ENCODE data around the gene SDCBP2. TPM values are rescaled to one million over a fixed set of nuclear protein-coding genes. Genes with fewer than 3 reads are reported as not detected.

The SDCBP2 gene
- polyA plus RNA-seq, 1 of the 3 experiments (the other 2 are of a cell fraction): 3.0 TPM

DNA sequence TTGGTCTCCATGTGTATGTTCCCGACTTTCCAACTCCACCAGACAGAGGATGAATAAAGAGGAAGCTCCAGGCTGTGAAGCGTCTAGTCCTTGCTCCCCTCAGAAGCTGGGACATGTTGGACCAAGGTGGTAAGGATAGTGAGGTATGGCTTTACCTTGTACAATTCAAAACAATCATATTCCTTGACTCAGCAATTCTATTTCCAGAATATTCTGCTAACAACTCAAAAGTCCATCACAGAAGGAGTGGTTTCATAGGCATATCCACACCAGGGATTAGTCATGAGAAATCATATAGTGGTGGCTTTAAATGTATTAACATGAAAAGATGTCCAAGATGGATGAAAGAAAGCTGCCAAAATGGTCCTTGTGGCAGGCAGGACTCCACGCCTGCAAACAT, 44.1 kb upstream of the SDCBP2 start:
- H3K27ac ChIP-seq (ENCODE audit: low read depth in 2 of 2, low read length in 1 of 2): no peak overlapping the region

More for the DNA sequence above, 44.1 kb upstream of the SDCBP2 start:
- ChIA-PET POLR2A (no interaction called here), CTCF (no interaction called here)
- no peak overlapping the region for H3K4me3 ChIP-seq (ENCODE audit: low read depth in 2 of 2, low read length in 1 of 2)
- H3K9me3 ChIP-seq: no peaks in the 10 kb centered on the region
- H4K20me1 ChIP-seq (ENCODE audit: insufficient read depth): peaks cover 32% of the 10 kb centered on the region
- TF ChIP-seq, protein P1, sequence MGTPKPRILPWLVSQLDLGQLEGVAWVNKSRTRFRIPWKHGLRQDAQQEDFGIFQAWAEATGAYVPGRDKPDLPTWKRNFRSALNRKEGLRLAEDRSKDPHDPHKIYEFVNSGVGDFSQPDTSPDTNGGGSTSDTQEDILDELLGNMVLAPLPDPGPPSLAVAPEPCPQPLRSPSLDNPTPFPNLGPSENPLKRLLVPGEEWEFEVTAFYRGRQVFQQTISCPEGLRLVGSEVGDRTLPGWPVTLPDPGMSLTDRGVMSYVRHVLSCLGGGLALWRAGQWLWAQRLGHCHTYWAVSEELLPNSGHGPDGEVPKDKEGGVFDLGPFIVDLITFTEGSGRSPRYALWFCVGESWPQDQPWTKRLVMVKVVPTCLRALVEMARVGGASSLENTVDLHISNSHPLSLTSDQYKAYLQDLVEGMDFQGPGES (IDR thresholded peaks at IDR 0.05; ENCODE audit: low read depth, low read length): no peak
- TF ChIP-seq JUND (IDR thresholded peaks at IDR 0.05) (no peak), TEAD4 (IDR thresholded peaks at IDR 0.05; ENCODE audit: borderline replicate concordance, insufficient read depth) (no peak), MEF2A (IDR thresholded peaks at IDR 0.05; ENCODE audit: borderline replicate concordance, low read depth) (no peak), TAF1 (IDR thresholded peaks at IDR 0.05; ENCODE audit: borderline replicate concordance, low read depth, low read length) (no peak), GATA2 (CRISPR knock-in tag; IDR thresholded peaks at IDR 0.05) (no peak), RFX5 (IDR thresholded peaks at IDR 0.05; ENCODE audit: low read length) (no peak), RAD21 (IDR thresholded peaks at IDR 0.05; ENCODE audit: low read length) (no peak), YY1 (IDR thresholded peaks at IDR 0.05; ENCODE audit: low read depth) (no peak), RCOR1 (IDR thresholded peaks at IDR 0.05; ENCODE audit: low read length) (no peak), CHD2 (IDR thresholded peaks at IDR 0.05; ENCODE audit: low read length, partially characterized antibody) (no peak), MXI1 (IDR thresholded peaks at IDR 0.05; ENCODE audit: low read depth, low read length) (no peak), EP300 (IDR thresholded peaks at IDR 0.05; ENCODE audit: borderline replicate concordance in 1 of 2, low read depth in 1 of 2, low read length in 1 of 2) (no peak)
- TF ChIP-seq, protein P2, sequence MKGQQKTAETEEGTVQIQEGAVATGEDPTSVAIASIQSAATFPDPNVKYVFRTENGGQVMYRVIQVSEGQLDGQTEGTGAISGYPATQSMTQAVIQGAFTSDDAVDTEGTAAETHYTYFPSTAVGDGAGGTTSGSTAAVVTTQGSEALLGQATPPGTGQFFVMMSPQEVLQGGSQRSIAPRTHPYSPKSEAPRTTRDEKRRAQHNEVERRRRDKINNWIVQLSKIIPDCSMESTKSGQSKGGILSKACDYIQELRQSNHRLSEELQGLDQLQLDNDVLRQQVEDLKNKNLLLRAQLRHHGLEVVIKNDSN (IDR thresholded peaks at IDR 0.05; ENCODE audit: borderline replicate concordance, low read depth): no peak
- TF ChIP-seq, protein P3, sequence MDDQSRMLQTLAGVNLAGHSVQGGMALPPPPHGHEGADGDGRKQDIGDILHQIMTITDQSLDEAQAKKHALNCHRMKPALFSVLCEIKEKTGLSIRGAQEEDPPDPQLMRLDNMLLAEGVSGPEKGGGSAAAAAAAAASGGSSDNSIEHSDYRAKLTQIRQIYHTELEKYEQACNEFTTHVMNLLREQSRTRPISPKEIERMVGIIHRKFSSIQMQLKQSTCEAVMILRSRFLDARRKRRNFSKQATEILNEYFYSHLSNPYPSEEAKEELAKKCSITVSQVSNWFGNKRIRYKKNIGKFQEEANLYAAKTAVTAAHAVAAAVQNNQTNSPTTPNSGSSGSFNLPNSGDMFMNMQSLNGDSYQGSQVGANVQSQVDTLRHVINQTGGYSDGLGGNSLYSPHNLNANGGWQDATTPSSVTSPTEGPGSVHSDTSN (IDR thresholded peaks at IDR 0.05): no peak
- TF ChIP-seq, protein P4, sequence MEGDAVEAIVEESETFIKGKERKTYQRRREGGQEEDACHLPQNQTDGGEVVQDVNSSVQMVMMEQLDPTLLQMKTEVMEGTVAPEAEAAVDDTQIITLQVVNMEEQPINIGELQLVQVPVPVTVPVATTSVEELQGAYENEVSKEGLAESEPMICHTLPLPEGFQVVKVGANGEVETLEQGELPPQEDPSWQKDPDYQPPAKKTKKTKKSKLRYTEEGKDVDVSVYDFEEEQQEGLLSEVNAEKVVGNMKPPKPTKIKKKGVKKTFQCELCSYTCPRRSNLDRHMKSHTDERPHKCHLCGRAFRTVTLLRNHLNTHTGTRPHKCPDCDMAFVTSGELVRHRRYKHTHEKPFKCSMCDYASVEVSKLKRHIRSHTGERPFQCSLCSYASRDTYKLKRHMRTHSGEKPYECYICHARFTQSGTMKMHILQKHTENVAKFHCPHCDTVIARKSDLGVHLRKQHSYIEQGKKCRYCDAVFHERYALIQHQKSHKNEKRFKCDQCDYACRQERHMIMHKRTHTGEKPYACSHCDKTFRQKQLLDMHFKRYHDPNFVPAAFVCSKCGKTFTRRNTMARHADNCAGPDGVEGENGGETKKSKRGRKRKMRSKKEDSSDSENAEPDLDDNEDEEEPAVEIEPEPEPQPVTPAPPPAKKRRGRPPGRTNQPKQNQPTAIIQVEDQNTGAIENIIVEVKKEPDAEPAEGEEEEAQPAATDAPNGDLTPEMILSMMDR (IDR thresholded peaks at IDR 0.05): no peak
- TF ChIP-seq, protein P5, sequence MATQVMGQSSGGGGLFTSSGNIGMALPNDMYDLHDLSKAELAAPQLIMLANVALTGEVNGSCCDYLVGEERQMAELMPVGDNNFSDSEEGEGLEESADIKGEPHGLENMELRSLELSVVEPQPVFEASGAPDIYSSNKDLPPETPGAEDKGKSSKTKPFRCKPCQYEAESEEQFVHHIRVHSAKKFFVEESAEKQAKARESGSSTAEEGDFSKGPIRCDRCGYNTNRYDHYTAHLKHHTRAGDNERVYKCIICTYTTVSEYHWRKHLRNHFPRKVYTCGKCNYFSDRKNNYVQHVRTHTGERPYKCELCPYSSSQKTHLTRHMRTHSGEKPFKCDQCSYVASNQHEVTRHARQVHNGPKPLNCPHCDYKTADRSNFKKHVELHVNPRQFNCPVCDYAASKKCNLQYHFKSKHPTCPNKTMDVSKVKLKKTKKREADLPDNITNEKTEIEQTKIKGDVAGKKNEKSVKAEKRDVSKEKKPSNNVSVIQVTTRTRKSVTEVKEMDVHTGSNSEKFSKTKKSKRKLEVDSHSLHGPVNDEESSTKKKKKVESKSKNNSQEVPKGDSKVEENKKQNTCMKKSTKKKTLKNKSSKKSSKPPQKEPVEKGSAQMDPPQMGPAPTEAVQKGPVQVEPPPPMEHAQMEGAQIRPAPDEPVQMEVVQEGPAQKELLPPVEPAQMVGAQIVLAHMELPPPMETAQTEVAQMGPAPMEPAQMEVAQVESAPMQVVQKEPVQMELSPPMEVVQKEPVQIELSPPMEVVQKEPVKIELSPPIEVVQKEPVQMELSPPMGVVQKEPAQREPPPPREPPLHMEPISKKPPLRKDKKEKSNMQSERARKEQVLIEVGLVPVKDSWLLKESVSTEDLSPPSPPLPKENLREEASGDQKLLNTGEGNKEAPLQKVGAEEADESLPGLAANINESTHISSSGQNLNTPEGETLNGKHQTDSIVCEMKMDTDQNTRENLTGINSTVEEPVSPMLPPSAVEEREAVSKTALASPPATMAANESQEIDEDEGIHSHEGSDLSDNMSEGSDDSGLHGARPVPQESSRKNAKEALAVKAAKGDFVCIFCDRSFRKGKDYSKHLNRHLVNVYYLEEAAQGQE (IDR thresholded peaks at IDR 0.05; ENCODE audit: low read depth, low read length): no peak
- TF ChIP-seq, protein P6, sequence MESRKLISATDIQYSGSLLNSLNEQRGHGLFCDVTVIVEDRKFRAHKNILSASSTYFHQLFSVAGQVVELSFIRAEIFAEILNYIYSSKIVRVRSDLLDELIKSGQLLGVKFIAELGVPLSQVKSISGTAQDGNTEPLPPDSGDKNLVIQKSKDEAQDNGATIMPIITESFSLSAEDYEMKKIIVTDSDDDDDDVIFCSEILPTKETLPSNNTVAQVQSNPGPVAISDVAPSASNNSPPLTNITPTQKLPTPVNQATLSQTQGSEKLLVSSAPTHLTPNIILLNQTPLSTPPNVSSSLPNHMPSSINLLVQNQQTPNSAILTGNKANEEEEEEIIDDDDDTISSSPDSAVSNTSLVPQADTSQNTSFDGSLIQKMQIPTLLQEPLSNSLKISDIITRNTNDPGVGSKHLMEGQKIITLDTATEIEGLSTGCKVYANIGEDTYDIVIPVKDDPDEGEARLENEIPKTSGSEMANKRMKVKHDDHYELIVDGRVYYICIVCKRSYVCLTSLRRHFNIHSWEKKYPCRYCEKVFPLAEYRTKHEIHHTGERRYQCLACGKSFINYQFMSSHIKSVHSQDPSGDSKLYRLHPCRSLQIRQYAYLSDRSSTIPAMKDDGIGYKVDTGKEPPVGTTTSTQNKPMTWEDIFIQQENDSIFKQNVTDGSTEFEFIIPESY (IDR thresholded peaks at IDR 0.05; ENCODE audit: borderline replicate concordance, low read depth): no peak
- TF ChIP-seq, protein P7, sequence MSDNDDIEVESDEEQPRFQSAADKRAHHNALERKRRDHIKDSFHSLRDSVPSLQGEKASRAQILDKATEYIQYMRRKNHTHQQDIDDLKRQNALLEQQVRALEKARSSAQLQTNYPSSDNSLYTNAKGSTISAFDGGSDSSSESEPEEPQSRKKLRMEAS (IDR thresholded peaks at IDR 0.05; ENCODE audit: low read depth): no peak
- H3K27me3 ChIP-seq (ENCODE audit: insufficient read depth): no peaks in the 10 kb centered on the region
- no peak overlapping the region for H2AFZ ChIP-seq (ENCODE audit: low read depth)
- no peaks in the 10 kb centered on the region for H3F3A ChIP-seq (replicated peaks; ENCODE audit: insufficient read depth)
- no peak for DNase-seq
- no peaks in the 10 kb centered on the region for H3K9me2 ChIP-seq
- 89% methylated on average over 3 of the region's 3 CpGs for WGBS (ENCODE audit: low lambda C conversion rate)
- peaks cover 11 to 28% of the 10 kb centered on the region in 2 experiments; a peak in 2 of 4 replicates for H3K4me1 ChIP-seq (ENCODE audit: control insufficient read depth in 1 of 2, insufficient read depth in 2 of 2, low read depth in 1 of 2, low read length in 1 of 2)
- H3K36me3 ChIP-seq (replicated peaks in 1 of 2; ENCODE audit: control insufficient read depth in 1 of 2, insufficient read depth in 2 of 2, low read length in 1 of 2): peaks cover 23 to 50% of the 10 kb centered on the region in 2 experiments
- no peak overlapping the region for H3K4me2 ChIP-seq
- no peak overlapping the region for H3K9ac ChIP-seq
- H3K79me2 ChIP-seq (ENCODE audit: insufficient read depth): peaks cover 67% of the 10 kb centered on the region
